ENCODE data around the gene CDH12.
A peak's percentile ranks its signal among the peaks of the same experiment; 100 is the strongest.
"Not testable (repeated sequence)": the region's sequence is repeated elsewhere in the genome, so short reads cannot be mapped to it uniquely, and the experiment has no call there.

Gene CDH12

GRCh38 chr5:22852807-22853660, at the start of gene CDH12:
Gene CDH12 (minus strand): TSS chr5:22853344.
- peak; percentile 18 to 26 for DNase-seq
- TF ChIP-seq POLR2A (IDR thresholded peaks at IDR 0.05; ENCODE audit: low read length) (no peak), GATA1 (IDR thresholded peaks at IDR 0.05; ENCODE audit: low read depth, low read length) (no peak)

GRCh38 chr5:22901885-22902284, 48.7 kb upstream of the CDH12 start:
- TF ChIP-seq GATA1 (IDR thresholded peaks at IDR 0.05; ENCODE audit: low read depth, low read length) (no peak), POLR2A (IDR thresholded peaks at IDR 0.05; ENCODE audit: low read length) (no peak)
- DNase-seq = no peak

GRCh38 chr5:22900801-22901310, 47.7 kb upstream of the CDH12 start:
- TF ChIP-seq GATA1 (IDR thresholded peaks at IDR 0.05; ENCODE audit: low read depth, low read length) (no peak), POLR2A (IDR thresholded peaks at IDR 0.05; ENCODE audit: low read length) (no peak)
- no peak for DNase-seq

- no peak for DNase-seq
- TF ChIP-seq GATA1 (IDR thresholded peaks at IDR 0.05; ENCODE audit: low read depth, low read length) (no peak), POLR2A (IDR thresholded peaks at IDR 0.05; ENCODE audit: low read length) (no peak)
Measured at GRCh38 chr5:22899341-22899740, 46.2 kb upstream of the CDH12 start.

- no peak for TF ChIP-seq POLR2A (IDR thresholded peaks at IDR 0.05; ENCODE audit: low read length)
- TF ChIP-seq GATA1 (IDR thresholded peaks at IDR 0.05; ENCODE audit: low read depth, low read length) = no peak
Measured at GRCh38 chr5:22896152-22896551, 43.0 kb upstream of the CDH12 start.

GRCh38 chr5:22892441-22892840, 39.3 kb upstream of the CDH12 start:
- DNase-seq = no peak
- TF ChIP-seq POLR2A (IDR thresholded peaks at IDR 0.05; ENCODE audit: low read length) (no peak), GATA1 (IDR thresholded peaks at IDR 0.05; ENCODE audit: low read depth, low read length) (no peak)

More at GRCh38 chr5:22896152-22896551, 43.0 kb upstream of the CDH12 start:
- no peak for DNase-seq

- DNase-seq = peak in 1 of 2 experiments; percentile 1
- TF ChIP-seq POLR2A (IDR thresholded peaks at IDR 0.05; ENCODE audit: low read length) (no peak), GATA1 (IDR thresholded peaks at IDR 0.05; ENCODE audit: low read depth, low read length) (no peak)
Measured at GRCh38 chr5:22889720-22890119, 36.6 kb upstream of the CDH12 start.

GRCh38 chr5:22887566-22887965, 34.4 kb upstream of the CDH12 start:
- TF ChIP-seq POLR2A (IDR thresholded peaks at IDR 0.05; ENCODE audit: low read length) (no peak), GATA1 (IDR thresholded peaks at IDR 0.05; ENCODE audit: low read depth, low read length) (no peak)

GRCh38 chr5:22858911-22859310, 5.8 kb upstream of the CDH12 start:
- not testable (repeated sequence) for DNase-seq

More at GRCh38 chr5:22887566-22887965, 34.4 kb upstream of the CDH12 start:
- DNase-seq = no peak

- TF ChIP-seq GATA1 (IDR thresholded peaks at IDR 0.05; ENCODE audit: low read depth, low read length) (no peak), POLR2A (IDR thresholded peaks at IDR 0.05; ENCODE audit: low read length) (no peak)
- DNase-seq = no peak
Measured at GRCh38 chr5:22855824-22856223, 2.7 kb upstream of the CDH12 start.

- TF ChIP-seq GATA1 (IDR thresholded peaks at IDR 0.05; ENCODE audit: low read depth, low read length) (no peak), POLR2A (IDR thresholded peaks at IDR 0.05; ENCODE audit: low read length) (no peak)
- DNase-seq = peak; percentile 2
Measured at GRCh38 chr5:22850981-22851380, 2.2 kb downstream of the CDH12 start.

- no peak for TF ChIP-seq POLR2A (IDR thresholded peaks at IDR 0.05; ENCODE audit: low read length)
- TF ChIP-seq GATA1 (IDR thresholded peaks at IDR 0.05; ENCODE audit: low read depth, low read length) = no peak
Measured at GRCh38 chr5:22846693-22847092, 6.5 kb downstream of the CDH12 start.

GRCh38 chr5:22844636-22845035, 8.5 kb downstream of the CDH12 start:
- DNase-seq = no peak
- TF ChIP-seq POLR2A (IDR thresholded peaks at IDR 0.05; ENCODE audit: low read length) (no peak), GATA1 (IDR thresholded peaks at IDR 0.05; ENCODE audit: low read depth, low read length) (no peak)

More at GRCh38 chr5:22846693-22847092, 6.5 kb downstream of the CDH12 start:
- no peak for DNase-seq

- DNase-seq = no peak
- no peak for TF ChIP-seq POLR2A (IDR thresholded peaks at IDR 0.05; ENCODE audit: low read length)
- TF ChIP-seq GATA1 (IDR thresholded peaks at IDR 0.05; ENCODE audit: low read depth, low read length) = no peak
Measured at GRCh38 chr5:22844155-22844554, 9.0 kb downstream of the CDH12 start.

- DNase-seq = no peak
- TF ChIP-seq POLR2A (IDR thresholded peaks at IDR 0.05; ENCODE audit: low read length) = no peak
- TF ChIP-seq GATA1 (IDR thresholded peaks at IDR 0.05; ENCODE audit: low read depth, low read length) = no peak
Measured at GRCh38 chr5:22842574-22842973, 10.6 kb downstream of the CDH12 start.

Measured in erythroblast (primary cell).